Measurements from ENCODE around the gene MSRB3.

DNA sequence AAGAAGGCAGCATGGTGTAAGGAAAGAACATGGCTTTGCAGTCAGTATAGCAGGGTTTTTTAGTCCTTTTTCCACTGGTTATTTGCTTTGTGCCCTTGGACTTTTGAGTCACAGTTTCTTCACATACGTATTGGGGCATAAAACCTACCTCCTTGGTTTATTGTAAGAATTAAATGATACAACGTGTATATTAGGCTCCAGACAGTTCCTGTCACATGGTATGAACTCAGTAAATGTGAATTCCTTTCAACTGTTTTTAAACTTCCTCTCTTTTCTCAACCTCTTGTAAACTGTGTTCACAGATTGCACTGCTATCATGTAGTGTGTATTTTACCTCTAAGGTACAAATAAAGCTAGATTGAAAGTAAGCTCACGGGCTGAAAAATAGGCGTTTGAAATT lies 29.5 kb downstream of the MSRB3 start:
- TF ChIP-seq POLR2A (IDR thresholded peaks at IDR 0.05) (no peak), CTCF (IDR thresholded peaks at IDR 0.05) (no peak), EP300 (IDR thresholded peaks at IDR 0.05) (no peak), POLR2AphosphoS5 (IDR thresholded peaks at IDR 0.05) (no peak)
